Measurements from ENCODE around the gene SRSF4. TPM values are rescaled to one million over a fixed set of nuclear protein-coding genes. Genes with fewer than 3 reads are reported as not detected.
"Not testable (repeated sequence)": the region's sequence is repeated elsewhere in the genome, so short reads cannot be mapped to it uniquely, and the experiment has no call there.

The SRSF4 gene
- total RNA-seq, 6 experiments from 2014 or later, result 25.6 to 42.1 (median 33.0) TPM

GRCh38 chr1:29117381-29117780 lies 64.3 kb downstream of the SRSF4 start:
- Histone ChIP-seq H3K27me3 (no peaks in the 10 kb centered on the region), H3K4me1 (peaks cover 0 to 11% (median 3%) of the 10 kb centered on the region in 4 donors), H3K27ac (no peak overlapping the region), H3K4me3 (no peak overlapping the region), H3K36me3 (peaks cover 0 to 21% (median 3%) of the 10 kb centered on the region in 4 donors), H3K9me3 (no peaks in the 10 kb centered on the region)
- DNase-seq (no peak), ATAC-seq (peak in 3 of 4 donors; percentile 53 to 73 (median 61))
- intact Hi-C loops (cut with DNase I), result no loop called here
- no peak for TF ChIP-seq POLR2A (IDR thresholded peaks at IDR 0.05)
- peak in 3 of 4 donors; percentile 29 to 48 (median 37) for TF ChIP-seq CTCF (IDR thresholded peaks at IDR 0.05)
- 14% methylated on average over 1 of the region's 2 CpGs for WGBS (ENCODE audit: insufficient coverage, low coverage, low lambda C conversion rate, missing lambda C conversion rate)

GRCh38 chr1:29114654-29115053 lies 67.0 kb downstream of the SRSF4 start:
- WGBS (ENCODE audit: insufficient coverage, low coverage, low lambda C conversion rate, missing lambda C conversion rate), result 82% methylated on average over 1 of the region's 1 CpG
- peaks cover 0 to 29% (median 5%) of the 10 kb centered on the region in 4 donors for H3K36me3 ChIP-seq
- H3K27me3 ChIP-seq, result no peaks in the 10 kb centered on the region
- ATAC-seq (no peak), DNase-seq (no peak)
- no peak overlapping the region for H3K27ac ChIP-seq
- intact Hi-C loops (cut with DNase I), result no loop called here
- H3K4me1 ChIP-seq, result peaks cover 0 to 4% (median 0%) of the 10 kb centered on the region in 4 donors
- H3K9me3 ChIP-seq, result no peaks in the 10 kb centered on the region
- H3K4me3 ChIP-seq, result no peak overlapping the region
- TF ChIP-seq POLR2A (IDR thresholded peaks at IDR 0.05), result no peak
- no peak for TF ChIP-seq CTCF (IDR thresholded peaks at IDR 0.05)

- intact Hi-C loops (cut with DNase I), result no loop called here
Observed at GRCh38 chr1:29113413-29114117, 68.1 kb downstream of the SRSF4 start.

GRCh38 chr1:29112705-29113412 lies 68.8 kb downstream of the SRSF4 start:
- peaks cover 0 to 4% (median 0%) of the 10 kb centered on the region in 4 donors for H3K4me1 ChIP-seq
- H3K36me3 ChIP-seq, result peaks cover 0 to 31% (median 8%) of the 10 kb centered on the region in 4 donors
- H3K9me3 ChIP-seq, result no peaks in the 10 kb centered on the region
- H3K27me3 ChIP-seq, result no peaks in the 10 kb centered on the region
- DNase-seq (no peak), ATAC-seq (no peak)
- H3K27ac ChIP-seq, result no peak overlapping the region
- intact Hi-C loops (cut with DNase I), result no loop called here
- 71% methylated on average over 3 of the region's 7 CpGs for WGBS (ENCODE audit: insufficient coverage, low coverage, low lambda C conversion rate, missing lambda C conversion rate)
- H3K4me3 ChIP-seq, result no peak overlapping the region
- TF ChIP-seq POLR2A (IDR thresholded peaks at IDR 0.05), result no peak
- TF ChIP-seq CTCF (IDR thresholded peaks at IDR 0.05), result no peak

More at GRCh38 chr1:29113413-29114117, 68.1 kb downstream of the SRSF4 start:
- Histone ChIP-seq H3K4me3 (no peak overlapping the region), H3K27ac (no peak overlapping the region), H3K9me3 (no peaks in the 10 kb centered on the region), H3K36me3 (peaks cover 0 to 31% (median 8%) of the 10 kb centered on the region in 4 donors), H3K27me3 (no peaks in the 10 kb centered on the region), H3K4me1 (peaks cover 0 to 4% (median 0%) of the 10 kb centered on the region in 4 donors)
- DNase-seq (no peak), ATAC-seq (no peak)
- no peak for TF ChIP-seq POLR2A (IDR thresholded peaks at IDR 0.05)
- no peak for TF ChIP-seq CTCF (IDR thresholded peaks at IDR 0.05)
- whole genome bisulfite sequencing (ENCODE audit: insufficient coverage, low coverage, low lambda C conversion rate, missing lambda C conversion rate), result 75% methylated on average over 6 of the region's 6 CpGs

GRCh38 chr1:29108041-29108440 lies 73.7 kb downstream of the SRSF4 start:
- ATAC-seq; H3K27me3 ChIP-seq; DNase-seq; H3K9me3 ChIP-seq; H3K27ac ChIP-seq; intact Hi-C loops (cut with DNase I); H3K4me3 ChIP-seq: not testable (repeated sequence)
- Histone ChIP-seq H3K4me1 (peaks cover 0 to 15% (median 0%) of the 10 kb centered on the region in 4 donors), H3K36me3 (peaks cover 0 to 20% (median 5%) of the 10 kb centered on the region in 4 donors)
- 64% methylated on average over 4 of the region's 6 CpGs for WGBS (ENCODE audit: insufficient coverage, low coverage, low lambda C conversion rate, missing lambda C conversion rate)

Data from right lobe of liver (tissue), 6 donors.